ENCODE results near the gene GPN2. TPM values are rescaled to one million over a fixed set of nuclear protein-coding genes. Genes with fewer than 3 reads are reported as not detected.

The GPN2 gene
- total and polyA plus RNA-seq, 9 of the 15 experiments (the other 6 are each of a cell fraction or from before 2014, with no cell fraction given), result 9.9 to 58.8 (median 20.4) TPM

GRCh38 chr1:26832249-26832960 is 57.7 kb downstream of the GPN2 start:
- WGBS (ENCODE audit: insufficient coverage, low coverage, missing lambda C conversion rate), result 90% methylated on average over 16 of the region's 16 CpGs

More at GRCh38 chr1:26832249-26832960, 57.7 kb downstream of the GPN2 start:
- H3K9me3 ChIP-seq (replicated peaks; ENCODE audit: control insufficient read depth, insufficient read depth, low read depth, low read length), result no peaks in the 10 kb centered on the region
- no peak overlapping the region for H2AFZ ChIP-seq (ENCODE audit: low read depth, low read length)
- peak in 1 of 4 experiments; percentile 14 for DNase-seq (ENCODE audit: extremely low read depth in 1 of 4, low spot score in 3 of 4)
- peaks cover 35% of the 10 kb centered on the region for H3K79me2 ChIP-seq (ENCODE audit: control insufficient read depth, insufficient read depth, low read length)
- H3K4me2 ChIP-seq (ENCODE audit: insufficient read depth, low read length), result no peak overlapping the region
- H3K36me3 ChIP-seq (ENCODE audit: control insufficient read depth, insufficient read depth, low read length), result peaks cover 73% of the 10 kb centered on the region
- H3K9ac ChIP-seq (ENCODE audit: insufficient read depth in 1 of 2, low read depth in 2 of 2, low read length in 2 of 2), result peak overlapping the region in 1 of 2 experiments; percentile 43; a peak in 2 of 4 replicates
- peaks cover 16% of the 10 kb centered on the region; the same call in 1 of the 2 replicates for H4K20me1 ChIP-seq (replicated peaks; ENCODE audit: control insufficient read depth, insufficient read depth, low read length)
- H3K27ac ChIP-seq (ENCODE audit: extremely low read depth, low read depth, low read length), result no peak overlapping the region
- no TSS peak for BruUV-seq (replicated peaks)
- peaks cover 10% of the 10 kb centered on the region for H3K9me1 ChIP-seq (ENCODE audit: control insufficient read depth, insufficient read depth, low read length)
- in situ Hi-C loops (cut with MboI), result no loop called here
- intact Hi-C loops (cut with micrococcal nuclease), result no loop called here
- ChIA-PET POLR2A (interaction anchor here (0.6 to 1.8 kb wide), 5 partner anchors 9 to 181 kb away, joined by 3 to 6 read pairs (median 3); no protein-coding TSS in a partner anchor), CTCF (ENCODE audit: low intra/inter-chr PET ratio) (no interaction called here)
- FAIRE-seq, result no peak
- TF ChIP-seq SMC3 (conservative IDR thresholded peaks at IDR 0.05; ENCODE audit: insufficient read depth, low read depth, low read length) (no peak), FOXO4 (CRISPR knock-in tag; IDR thresholded peaks at IDR 0.05) (no peak), ZNF253 (CRISPR knock-in tag; conservative IDR thresholded peaks at IDR 0.05) (no peak), MYNN (IDR thresholded peaks at IDR 0.05) (no peak), MYNN (CRISPR knock-in tag; IDR thresholded peaks at IDR 0.05) (no peak), MAX (CRISPR knock-in tag; IDR thresholded peaks at IDR 0.05) (0 out of 2 replicates have a peak, but pooled peaks have one; percentile 9)
- no peak overlapping the region for H3K4me3 ChIP-seq
- H3K27me3 ChIP-seq (ENCODE audit: control insufficient read depth in 2 of 2, insufficient read depth in 2 of 2, low read length in 2 of 2), result no peaks in the 10 kb centered on the region
- H3K4me1 ChIP-seq (replicated peaks in 1 of 2; ENCODE audit: control insufficient read depth in 2 of 2, insufficient read depth in 2 of 2, low read length in 2 of 2), result peaks cover 22 to 33% of the 10 kb centered on the region in 2 experiments
- no peak for ATAC-seq

Measured in K562 (cell line).